ENCODE measurements around the gene C21orf91.

GRCh38 chr21:17823846-17824245, 4.7 kb upstream of the C21orf91 start:
- no peak for TF ChIP-seq POLR2AphosphoS5 (IDR thresholded peaks at IDR 0.05)
- no peak for TF ChIP-seq POLR2A (IDR thresholded peaks at IDR 0.05)
- no peak for TF ChIP-seq CTCF (IDR thresholded peaks at IDR 0.05)
- no peak for TF ChIP-seq EP300 (IDR thresholded peaks at IDR 0.05)
